NCI-H2227 (cell line): ENCODE results near the gene GIMAP4.
"Not testable (repeated sequence)": the region's sequence is repeated elsewhere in the genome, so short reads cannot be mapped to it uniquely, and the experiment has no call there.

Source experiments
- DNase-seq: peaks from one replicate; lab custom pipeline; 2025; ENCODE audit not compliant: unreplicated experiment; lab: John Stamatoyannopoulos, UW

The GIMAP4 gene

DNA sequence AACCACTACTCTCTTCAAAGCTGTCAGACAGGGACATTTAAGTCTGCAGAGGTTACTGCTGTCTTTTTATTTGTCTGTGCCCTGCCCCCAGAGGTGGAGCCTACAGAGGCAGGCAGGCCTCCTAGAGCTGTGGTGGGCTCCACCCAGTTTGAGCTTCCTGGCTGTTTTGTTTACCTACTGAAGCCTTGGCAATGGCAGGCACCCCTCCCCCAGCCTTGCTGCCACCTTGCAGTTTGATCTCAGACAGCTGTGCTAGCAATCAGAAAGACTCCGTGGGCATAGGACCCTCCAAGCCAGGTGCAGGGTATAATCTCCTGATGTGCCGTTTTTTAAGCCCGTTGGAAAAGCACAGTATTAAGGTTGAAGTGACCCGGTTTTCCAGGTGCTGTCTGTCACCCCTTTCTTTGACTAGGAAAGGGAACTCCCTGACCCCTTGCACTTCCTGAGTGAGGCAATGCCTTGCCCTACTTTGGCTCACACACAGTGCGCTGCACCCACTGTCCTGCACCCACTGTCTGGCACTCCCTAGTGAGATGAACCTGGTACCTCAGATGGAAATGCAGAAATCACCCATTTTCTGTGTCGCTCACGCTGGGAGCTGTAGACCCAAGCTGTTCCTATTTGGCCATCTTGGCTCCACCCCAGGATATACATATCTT, 12.9 kb downstream of the GIMAP4 start:
- not testable (repeated sequence) for DNase-seq

DNA sequence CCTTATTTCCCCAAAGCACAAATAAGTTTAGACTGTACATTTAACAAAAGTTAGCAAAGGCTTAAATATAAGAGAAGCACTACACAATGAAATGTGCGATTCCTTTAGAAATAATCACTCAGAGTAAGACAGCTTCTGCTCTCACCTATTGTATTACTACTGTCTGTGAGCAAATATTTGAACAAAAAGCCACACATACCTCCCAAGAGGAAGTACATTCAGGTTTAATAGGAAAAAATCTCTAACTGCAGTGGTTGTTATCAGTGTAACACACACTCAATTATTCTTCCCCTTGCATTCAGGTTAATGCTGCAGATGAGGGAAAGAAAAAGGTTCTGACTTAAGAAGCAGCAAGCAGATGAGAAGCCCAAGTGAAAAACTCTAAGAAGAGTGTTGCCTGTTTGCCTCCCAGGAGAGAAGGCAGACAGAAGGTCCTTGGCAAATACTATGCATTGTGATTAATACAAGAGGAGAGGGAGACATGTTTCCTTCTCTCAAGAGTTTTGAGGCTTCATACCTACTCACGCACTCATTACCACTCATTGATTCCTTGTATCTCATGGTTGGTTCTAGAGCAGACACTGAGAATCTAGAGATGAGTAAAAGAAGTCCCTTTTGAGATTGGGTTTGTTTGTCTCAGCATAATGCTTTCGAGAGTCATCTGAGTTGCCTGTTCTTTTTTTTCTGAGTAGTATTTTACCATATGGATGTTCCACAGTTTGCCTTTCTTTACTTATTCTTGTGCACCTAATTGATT, 13.6 kb downstream of the GIMAP4 start:
- DNase-seq = no peak

GRCh38 chr7:150585199-150585598, 18.0 kb downstream of the GIMAP4 start:
- no peak for DNase-seq

DNA sequence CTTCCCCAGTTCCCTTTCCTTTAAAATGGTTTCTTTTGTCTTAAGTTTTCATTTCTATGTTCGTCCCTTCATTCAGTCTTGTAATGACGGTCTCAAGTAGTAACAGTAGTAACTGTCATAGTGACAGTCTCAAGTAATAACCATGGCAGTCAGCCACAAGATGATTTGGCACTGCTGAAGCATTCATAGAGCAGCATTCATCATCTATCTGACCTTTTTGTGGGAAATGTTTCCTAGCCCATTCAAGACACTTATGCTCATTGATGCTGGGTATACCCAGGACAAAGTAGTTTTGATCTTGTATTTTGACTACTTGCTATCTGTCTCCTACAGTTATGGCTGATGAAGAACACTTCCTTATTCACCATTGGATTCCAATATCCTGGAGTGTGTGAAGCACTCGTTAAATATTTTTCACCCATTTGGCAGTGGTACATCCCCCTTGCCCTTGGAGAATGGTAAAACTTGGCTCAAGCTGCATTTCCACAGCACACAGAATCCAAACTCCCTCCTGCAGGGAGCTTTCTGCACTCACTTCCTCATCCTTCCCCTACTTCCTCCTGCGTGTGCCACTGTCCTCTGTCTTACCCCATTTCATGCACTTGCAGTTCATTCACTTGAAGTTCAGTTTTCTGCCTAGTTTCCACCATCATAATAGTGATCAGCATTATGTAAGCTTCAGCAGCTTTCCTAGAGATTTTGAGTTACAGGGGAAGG, 19.0 kb downstream of the GIMAP4 start:
- no peak for DNase-seq

DNA sequence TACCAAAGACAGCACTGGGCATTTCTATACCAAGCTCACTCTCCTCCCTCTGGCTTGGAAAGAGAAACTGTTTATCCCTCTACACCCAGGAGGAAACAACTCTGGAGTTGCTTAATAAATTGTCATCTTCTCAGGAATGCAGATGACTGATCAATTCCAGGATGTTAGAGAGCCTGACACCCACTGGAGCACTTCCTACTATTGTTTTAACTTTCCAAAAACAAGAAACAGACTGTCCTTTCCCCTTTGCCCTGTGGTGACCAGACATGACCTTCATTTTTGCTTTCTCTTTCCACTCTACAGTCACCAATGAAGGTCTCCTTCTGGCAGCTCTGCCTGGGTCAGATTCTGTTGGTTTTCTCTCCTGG, 19.6 kb downstream of the GIMAP4 start:
- no peak for DNase-seq

DNA sequence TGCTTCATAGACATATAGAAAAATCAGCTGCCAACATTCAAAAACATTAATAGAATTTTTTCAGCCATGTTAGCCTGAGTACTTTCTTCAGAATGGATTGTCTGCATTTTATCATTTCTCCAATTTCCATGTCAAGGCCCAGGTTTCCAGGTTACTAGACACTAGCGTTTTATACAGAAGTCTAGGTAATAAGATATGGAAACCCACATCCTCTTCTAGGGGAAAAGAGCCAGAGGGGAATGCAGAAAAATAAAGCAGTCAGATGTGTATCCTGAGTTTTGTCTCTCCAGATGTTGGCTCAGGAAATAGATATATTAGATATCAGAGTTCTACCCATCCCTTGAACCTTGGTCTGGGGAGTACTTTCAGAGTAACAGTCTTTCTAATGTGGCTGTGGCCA, 20.4 kb downstream of the GIMAP4 start:
- no peak for DNase-seq

GRCh38 chr7:150594805-150595204, 27.6 kb downstream of the GIMAP4 start:
- no peak for DNase-seq

DNA sequence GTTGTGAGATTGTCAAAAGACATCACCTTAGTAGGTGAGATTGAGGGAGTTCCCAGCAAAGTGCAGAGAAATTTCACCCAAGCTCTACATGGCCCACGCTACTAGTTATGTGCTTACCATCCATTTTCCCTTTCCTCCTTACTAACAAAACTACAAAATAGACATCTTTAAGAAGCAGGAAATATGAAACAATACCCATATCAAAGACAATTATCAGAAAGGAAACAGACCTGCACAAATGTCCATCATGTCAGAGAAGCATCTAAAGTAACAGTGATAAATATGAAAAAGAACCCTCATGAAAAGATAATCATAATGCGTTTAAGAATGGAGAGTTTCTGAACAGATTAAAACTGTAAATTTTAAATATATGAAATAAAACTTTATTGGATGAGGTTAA, 28.2 kb downstream of the GIMAP4 start:
- no peak for DNase-seq

- not testable (repeated sequence) for DNase-seq
These were observed 36.4 kb downstream of the GIMAP4 start for GRCh38 chr7:150603600-150603999.

DNA sequence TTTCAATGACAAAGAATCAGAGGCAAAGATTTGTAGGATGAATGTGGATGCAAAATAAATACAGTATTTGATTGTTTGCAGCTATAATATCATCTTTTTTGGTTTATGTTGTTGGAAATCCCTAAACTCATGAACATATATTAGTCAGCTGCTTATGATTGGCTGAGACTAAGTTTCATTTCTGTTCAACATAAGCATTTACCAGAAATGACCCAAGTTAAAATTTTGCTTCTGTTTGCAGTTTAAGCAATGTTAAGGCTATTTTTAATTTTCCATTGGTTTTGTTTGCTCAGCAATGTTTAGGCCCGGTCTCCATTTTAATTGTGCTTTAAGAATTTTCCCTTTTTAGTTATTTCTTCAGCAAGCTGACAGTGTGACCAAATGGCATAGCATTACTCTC, 43.0 kb downstream of the GIMAP4 start:
- no peak for DNase-seq

- no peak for DNase-seq
These were observed 45.7 kb downstream of the GIMAP4 start for GRCh38 chr7:150612925-150613324.

DNA sequence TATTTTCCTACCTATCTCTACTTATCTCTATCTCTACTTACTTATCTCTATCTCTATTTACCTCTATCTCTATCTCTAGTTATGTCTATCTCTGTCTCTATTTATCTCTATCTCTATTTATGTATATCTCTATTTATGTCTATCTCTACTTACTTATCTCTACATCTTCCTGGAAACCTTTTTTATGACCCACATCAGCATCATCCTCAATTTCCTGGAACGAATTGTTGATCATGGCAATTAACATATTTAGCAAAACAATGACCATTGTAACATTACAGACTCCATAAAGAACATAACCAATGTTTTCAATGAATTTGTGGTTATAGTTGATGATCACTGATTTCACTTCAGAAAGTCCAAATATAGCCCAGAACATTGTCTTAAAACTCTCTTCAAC, 46.7 kb downstream of the GIMAP4 start:
- no peak for DNase-seq

GRCh38 chr7:150614426-150614825, 47.2 kb downstream of the GIMAP4 start:
- not testable (repeated sequence) for DNase-seq

DNA sequence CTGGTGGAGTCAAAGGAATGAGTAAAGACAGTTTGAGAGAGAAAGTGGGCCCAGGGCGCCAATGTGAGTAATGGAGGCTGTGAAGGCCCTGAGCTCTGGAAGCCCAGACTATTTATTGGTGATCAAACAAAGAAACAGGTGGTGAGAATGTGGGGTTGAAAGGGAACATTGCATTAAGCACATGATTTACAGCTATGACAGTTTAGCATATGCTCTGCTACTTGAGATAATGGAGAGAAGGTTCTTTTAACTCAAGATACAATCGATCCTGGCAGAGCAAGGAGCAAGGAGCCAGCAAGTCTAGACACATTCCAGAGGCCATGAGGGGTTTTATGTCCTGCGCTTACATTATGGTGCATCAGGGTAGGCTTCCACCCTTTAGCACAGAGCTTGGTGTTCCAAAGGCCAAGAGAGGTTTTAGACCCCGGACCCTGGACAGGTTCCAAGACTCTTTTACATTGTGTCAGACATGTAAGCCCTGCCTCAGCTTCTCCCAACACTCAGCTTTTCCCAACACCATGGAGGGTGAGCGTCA, 48.1 kb downstream of the GIMAP4 start:
- not testable (repeated sequence) for DNase-seq

DNA sequence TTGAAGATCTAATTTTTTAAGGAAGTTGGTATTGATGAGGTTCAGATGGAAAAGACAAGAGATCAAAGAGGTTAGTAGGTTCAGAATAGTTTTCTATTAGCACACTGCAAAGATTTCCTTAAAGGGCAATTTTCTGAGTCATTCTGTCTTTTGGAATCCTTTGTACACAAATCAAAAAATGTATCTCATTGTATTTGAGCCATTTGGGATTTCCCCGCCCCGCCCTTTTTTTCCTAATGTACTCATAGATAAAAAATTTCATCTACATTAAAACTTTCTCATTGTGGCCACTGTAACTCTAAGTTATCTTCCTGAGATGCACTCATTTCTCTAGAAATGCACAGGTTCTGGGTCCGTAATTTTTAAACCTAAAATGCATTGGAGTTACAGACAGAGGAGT, 52.9 kb downstream of the GIMAP4 start:
- DNase-seq = no peak

DNA sequence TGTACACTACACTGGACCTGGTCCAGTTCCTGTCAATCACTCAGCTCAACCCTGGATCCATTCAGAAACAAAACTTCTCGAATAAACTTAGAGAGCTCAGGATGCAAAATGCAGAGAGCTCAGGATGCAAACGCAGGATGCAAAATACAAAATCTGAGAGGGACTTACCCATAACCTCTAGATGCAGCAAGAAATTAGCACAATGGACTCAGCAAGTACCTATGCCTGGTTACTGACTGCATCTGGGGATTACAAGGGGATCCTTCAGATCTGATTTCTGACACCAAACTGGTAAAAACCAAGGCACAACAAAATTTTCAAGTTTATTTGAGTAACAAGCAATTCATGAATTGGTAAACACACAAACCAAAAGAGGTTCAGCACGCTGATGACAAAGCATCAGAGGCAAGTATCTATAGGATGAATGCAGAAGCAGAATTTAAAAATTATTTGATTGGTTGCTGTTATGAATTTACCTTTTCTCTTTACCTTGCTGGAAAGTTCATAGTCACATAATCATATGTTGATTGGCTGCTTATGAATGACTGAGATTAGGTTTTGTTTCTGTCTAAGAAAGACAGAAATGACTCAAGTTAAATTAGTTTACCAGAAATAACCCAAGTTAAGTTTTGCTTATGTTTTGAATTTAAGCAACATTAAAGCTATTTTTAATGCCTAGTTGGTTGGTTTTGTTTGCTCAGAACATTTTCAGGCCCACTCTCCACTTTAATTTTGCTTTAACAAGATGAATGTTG, 53.6 kb downstream of the GIMAP4 start:
- DNase-seq = no peak

GRCh38 chr7:150621376-150621775, 54.2 kb downstream of the GIMAP4 start:
- DNase-seq = no peak
